ENCODE results near the gene PMPCB. TPM values are rescaled to one million over a fixed set of nuclear protein-coding genes. Genes with fewer than 3 reads are reported as not detected.

Gene PMPCB
- total and polyA plus RNA-seq, 10 of the 15 experiments (the other 5 are each of a cell fraction or from before 2014, with no cell fraction given) = 70.3 to 163 (median 102) TPM

GRCh38 chr7:103344453-103345149 is 47.4 kb downstream of the PMPCB start, which contains the start of gene DNAJC2 (continued):
- TF ChIP-seq SMARCA5 (IDR thresholded peaks at IDR 0.05) (peak; percentile 88; the same call in 1 of the 2 replicates), HDAC2 (IDR thresholded peaks at IDR 0.05) (no peak), LARP7 (IDR thresholded peaks at IDR 0.05) (peak; percentile 84), CBFB (IDR thresholded peaks at IDR 0.05; ENCODE audit: low read depth) (peak; percentile 84; the same call in 1 of the 2 replicates), MTA2 (IDR thresholded peaks at IDR 0.05; ENCODE audit: low read depth) (peak; percentile 42; the same call in 1 of the 2 replicates), STAT3 (IDR thresholded peaks at IDR 0.05; ENCODE audit: low read depth, low read length) (0 out of 2 replicates have a peak, but pooled peaks have one; percentile 12), ZBTB33 (IDR thresholded peaks at IDR 0.05) (no peak; the same call in 1 of the 2 replicates), TAF1 (IDR thresholded peaks at IDR 0.05; ENCODE audit: borderline replicate concordance, low read depth, low read length) (peak; percentile 91), IRF4 (IDR thresholded peaks at IDR 0.05; ENCODE audit: low read depth, low read length) (peak; percentile 79; the same call in 1 of the 2 replicates), IKZF1 (conservative IDR thresholded peaks at IDR 0.05) (peak; percentile 83), CHD2 (IDR thresholded peaks at IDR 0.05; ENCODE audit: borderline replicate concordance, low read depth, low read length) (peak; percentile 30; the same call in 1 of the 2 replicates), NKRF (conservative IDR thresholded peaks at IDR 0.05) (peak; percentile 96), IRF3 (IDR thresholded peaks at IDR 0.05) (peak; percentile 27; the same call in 1 of the 2 replicates), CUX1 (IDR thresholded peaks at IDR 0.05; ENCODE audit: insufficient replicate concordance, low read depth, low read length) (no peak), ATF3 (IDR thresholded peaks at IDR 0.05; ENCODE audit: borderline replicate concordance, extremely low read depth, low read depth, low read length) (no peak), GABPA (IDR thresholded peaks at IDR 0.05; ENCODE audit: low read depth) (peak; percentile 98), MTA3 (IDR thresholded peaks at IDR 0.05; ENCODE audit: borderline replicate concordance, low read length) (no peak; the same call in 1 of the 2 replicates), ZNF622 (IDR thresholded peaks at IDR 0.05) (no peak), SREBF2 (IDR thresholded peaks at IDR 0.05; ENCODE audit: low read length) (no peak), POU2F2 (IDR thresholded peaks at IDR 0.05; ENCODE audit: borderline replicate concordance, low read depth, low read length) (peak; percentile 83; the same call in 1 of the 3 replicates)

Measured in GM12878 (cell line).